GM20000 (cell line): ENCODE measurements around the gene SLC4A3.
"Not testable (repeated sequence)": the region's sequence is repeated elsewhere in the genome, so short reads cannot be mapped to it uniquely, and the experiment has no call there.

Experiments
- DNase-seq: peaks from one replicate; pipeline ENCODE4 v3.0.0; 2012; ENCODE audit warnings: low spot score
- TF ChIP-seq, protein P1 (sequence below): IDR thresholded peaks from 2 replicates; pipeline ENCODE4 v1.5.1; 2012; ENCODE audit warnings: mild to moderate bottlenecking, control low read depth; ENCODE audit errors: extremely low read depth, missing control alignments

SLC4A3 gene

DNA sequence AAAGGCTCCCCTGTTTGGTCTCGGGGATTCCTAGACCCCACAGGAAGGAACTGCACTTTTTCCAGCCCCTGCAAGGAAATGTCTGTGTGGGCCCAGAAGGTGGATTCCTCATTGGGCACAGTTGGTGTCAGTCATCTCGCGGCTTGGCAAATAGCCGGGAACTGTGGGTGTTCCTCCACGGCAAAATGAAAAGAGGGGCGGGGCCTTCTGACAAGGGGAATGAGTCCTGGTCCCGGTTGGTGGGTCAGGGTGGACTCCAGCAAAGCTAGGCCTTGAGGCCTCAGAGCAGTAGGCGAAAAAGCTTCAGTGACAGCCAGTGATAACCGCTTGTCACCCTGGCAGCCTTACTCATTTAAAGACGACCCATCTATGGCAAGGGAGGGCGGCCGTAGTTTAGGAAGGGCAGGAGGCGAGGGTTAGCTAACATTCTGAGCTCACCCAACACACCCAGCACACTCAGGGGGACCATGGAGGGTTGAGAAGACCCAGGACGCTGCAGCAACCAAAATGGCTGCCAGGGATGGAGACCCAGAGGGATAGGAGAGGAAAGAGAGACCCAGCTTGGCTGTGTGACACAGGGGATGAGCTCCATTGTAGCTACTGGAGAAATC is 16.5 kb downstream of the SLC4A3 start:
- TF ChIP-seq, protein P1, sequence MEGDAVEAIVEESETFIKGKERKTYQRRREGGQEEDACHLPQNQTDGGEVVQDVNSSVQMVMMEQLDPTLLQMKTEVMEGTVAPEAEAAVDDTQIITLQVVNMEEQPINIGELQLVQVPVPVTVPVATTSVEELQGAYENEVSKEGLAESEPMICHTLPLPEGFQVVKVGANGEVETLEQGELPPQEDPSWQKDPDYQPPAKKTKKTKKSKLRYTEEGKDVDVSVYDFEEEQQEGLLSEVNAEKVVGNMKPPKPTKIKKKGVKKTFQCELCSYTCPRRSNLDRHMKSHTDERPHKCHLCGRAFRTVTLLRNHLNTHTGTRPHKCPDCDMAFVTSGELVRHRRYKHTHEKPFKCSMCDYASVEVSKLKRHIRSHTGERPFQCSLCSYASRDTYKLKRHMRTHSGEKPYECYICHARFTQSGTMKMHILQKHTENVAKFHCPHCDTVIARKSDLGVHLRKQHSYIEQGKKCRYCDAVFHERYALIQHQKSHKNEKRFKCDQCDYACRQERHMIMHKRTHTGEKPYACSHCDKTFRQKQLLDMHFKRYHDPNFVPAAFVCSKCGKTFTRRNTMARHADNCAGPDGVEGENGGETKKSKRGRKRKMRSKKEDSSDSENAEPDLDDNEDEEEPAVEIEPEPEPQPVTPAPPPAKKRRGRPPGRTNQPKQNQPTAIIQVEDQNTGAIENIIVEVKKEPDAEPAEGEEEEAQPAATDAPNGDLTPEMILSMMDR: no peak
- no peak for DNase-seq

DNA sequence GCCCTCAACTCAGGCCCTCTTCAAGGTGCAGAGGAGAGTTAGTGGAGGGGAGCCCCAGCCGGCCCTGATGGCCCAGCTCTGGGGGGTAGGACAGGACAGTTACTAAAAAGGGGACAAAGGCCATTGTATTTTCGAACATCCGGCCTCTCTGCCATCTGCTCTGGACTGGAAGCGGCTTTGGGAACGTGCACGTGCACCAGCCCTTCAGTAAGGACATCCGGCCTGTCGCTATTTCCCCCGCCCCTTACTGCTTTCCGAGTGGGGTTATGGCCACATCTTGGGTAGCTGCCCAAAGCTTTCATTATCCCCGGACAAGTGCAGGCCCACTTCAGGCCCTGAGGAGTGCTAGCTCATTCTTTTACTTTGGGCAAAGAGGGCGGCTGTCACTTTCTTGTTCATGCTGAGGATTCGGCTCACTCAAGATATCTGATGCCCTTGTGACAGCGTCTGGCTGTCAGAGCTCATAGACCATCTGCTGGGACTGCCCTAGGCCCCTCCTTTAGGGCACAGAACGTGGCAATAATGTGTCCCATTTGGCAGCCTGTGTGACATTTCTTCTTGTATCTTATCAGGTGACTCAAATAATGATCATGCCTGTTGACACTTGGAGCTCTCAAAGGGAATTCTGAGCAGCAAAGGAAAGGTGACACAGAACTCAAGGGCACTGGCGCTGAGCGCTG is 17.5 kb downstream of the SLC4A3 start:
- no peak for DNase-seq
- TF ChIP-seq, protein P1: no peak

DNA sequence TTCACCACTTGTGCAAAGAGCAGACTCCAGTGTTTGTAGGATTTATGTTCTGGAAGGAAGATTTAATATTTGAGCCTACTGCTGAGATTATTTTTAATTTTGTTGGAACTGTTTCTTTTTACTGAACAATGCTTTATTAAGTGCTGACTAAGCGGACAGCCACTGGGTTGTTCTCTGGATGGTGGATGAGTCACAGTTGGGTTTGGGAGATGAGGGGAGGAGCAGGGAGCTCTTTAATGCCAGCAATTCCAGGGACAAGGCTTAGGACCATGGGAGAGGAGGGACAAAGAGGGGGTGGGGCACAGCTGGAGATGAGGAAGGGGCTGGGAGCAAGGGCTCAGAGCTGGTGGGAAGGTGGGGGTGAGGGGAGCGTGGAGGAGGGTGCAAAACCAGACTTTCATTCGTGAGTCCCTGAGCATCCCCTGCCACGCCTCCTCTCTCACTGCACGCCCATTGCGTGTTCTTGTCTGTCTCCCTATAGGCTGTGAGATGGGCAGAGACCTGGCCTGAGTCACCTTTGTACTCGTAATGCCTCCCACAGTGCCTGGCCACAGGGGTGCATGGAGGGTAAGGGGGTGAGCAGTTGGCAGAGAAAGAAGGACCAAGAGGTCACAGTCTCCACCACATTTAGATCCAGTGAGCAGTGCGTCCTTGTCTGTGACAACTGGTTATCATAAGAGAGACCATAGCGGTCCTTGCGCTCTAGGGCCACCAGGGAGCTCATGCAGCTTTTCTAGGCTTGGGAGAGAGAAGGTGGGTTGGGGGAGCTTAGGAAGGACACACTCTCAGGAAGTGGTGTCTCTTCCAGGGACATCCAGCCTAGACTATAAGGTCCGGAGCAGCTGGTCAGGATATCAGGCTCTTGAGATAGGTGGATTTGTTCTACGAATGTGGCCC is 18.4 kb downstream of the SLC4A3 start:
- DNase-seq: no peak
- TF ChIP-seq, protein P1: no peak

DNA sequence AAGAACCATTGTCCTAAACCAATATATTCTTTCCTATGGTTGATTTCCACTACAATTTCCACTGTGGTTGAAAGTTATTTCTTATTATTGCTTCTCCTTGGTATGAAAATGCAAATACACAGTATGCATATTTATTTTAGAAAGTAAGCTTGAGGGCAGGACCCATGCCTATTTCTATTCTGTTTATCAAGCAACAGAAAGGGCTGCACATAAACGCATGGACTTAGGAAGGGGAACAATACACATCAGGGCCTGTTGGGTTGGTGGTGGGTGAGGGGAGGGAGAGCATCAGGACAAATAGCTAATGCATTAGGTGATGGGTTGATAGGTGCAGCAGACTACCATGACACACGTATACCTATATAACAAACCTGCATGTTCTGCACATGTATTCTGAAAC is 20.7 kb downstream of the SLC4A3 start:
- DNase-seq: no peak
- TF ChIP-seq, protein P1: no peak

DNA sequence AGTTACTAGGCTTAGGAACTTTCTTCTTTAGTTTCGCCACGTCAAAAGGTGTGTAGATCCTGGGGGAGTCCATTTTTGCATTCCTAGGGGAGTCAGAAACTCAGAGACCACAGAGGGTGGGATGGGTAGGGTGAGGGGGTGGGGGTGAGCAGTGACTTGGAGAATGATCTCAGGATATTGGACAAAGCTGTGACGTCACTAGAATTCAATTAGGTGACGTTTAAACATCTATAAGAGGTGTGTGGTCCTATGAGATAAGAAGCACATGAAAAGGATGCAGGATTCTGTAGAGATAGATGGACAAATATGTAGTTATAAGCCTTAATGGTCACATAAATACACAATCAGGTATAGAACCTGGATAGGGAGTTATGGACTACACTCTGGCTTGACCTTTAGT is 21.5 kb downstream of the SLC4A3 start:
- no peak for DNase-seq
- TF ChIP-seq, protein P1: no peak

DNA sequence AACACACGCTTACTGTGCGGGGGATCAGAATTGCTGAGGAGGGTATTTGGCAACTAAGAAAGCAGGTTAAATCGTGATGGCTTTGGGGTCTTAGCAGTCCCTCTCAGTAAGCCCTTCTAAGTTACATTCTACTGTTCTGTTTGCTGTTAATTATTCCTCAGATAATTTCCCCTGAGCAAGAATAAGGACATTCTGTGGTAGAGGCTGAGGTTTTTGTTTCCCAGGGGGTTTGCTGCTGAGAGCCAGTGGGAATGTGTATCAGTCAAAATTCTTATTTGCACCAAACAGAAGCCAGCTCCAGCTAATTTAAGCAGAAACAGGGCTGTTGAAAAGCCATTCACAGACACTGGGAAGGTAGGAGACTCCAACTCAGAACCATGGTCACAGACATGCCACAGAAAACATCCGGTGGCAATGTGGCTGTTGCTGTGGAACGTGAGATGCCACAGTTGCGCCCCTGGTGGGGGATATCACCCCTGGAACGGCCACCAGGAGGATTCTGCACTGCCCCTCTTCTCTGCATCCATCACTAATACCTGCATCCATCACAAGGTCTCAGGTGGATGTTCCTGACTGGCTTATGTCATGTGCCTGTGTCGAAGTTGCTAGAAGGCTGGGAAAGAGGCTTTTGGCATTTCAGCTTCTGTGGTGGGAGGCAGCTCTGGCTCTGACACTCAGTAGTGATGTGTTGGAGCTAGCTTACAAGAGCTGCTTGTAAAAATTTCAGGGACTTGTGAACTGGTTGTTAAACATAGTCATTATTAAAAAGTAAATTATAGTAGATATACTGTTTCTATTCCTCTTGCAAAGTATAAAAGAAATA is 23.2 kb downstream of the SLC4A3 start:
- no peak for DNase-seq
- TF ChIP-seq, protein P1: no peak

DNA sequence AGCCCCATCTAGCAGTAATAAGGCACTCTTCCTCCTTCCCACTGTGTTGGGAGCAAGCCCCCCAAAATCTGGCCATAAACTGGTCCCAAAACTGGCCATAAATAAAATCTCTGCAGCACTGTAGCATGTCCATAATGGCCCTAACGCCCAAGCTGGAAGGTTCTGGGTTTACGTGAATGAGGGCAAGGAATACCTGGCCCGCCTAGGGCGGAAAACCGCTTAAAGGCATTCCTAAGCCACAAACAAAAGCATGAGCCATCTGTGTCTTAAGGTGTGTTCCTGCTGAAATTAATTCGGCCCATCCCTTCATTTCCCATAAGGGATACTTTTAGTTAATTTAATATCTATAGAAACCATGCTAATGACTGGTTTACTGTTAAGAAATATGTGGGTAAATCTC is 24.2 kb downstream of the SLC4A3 start:
- DNase-seq: not testable (repeated sequence)
